ENCODE measurements around the gene PXYLP1. TPM values are rescaled to one million over a fixed set of nuclear protein-coding genes. Genes with fewer than 3 reads are reported as not detected.
A peak's percentile ranks its signal among the peaks of the same experiment; 100 is the strongest.

The PXYLP1 gene
- total and polyA plus RNA-seq, 2 donors (not counting 1 experiment from before 2014, with no cell fraction given), result 1.4 to 4.5 TPM

DNA sequence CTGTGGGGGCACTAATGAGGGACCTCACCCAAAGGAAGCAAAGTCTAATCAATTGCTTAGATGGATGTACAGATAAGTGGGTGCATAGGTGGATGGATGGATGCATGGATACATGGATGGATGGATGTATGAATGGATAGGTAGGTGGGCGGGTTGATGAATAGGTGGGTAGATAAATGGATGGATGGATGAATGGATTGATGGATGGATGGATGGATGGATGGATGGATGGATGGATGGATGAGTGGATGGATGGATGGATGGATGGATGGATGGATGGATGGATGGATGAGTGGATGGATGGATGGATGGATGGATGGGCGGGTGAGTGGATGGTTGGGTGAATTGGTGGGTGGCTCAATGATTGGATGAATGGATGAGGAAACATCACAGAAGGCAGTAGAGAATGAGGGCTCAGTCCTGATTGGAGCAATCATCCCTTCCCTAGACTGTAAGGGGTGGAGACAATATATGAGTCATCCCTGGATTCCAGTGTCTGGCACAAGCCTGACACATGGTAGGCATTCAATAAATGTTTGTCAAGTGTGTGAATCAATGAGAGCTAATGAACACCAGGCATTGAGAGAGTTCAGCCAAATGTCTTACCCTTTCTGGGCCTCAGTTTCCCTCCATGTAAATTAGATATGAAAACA is 40.4 kb upstream of the PXYLP1 start:
- 47% methylated on average over 2 of the region's 2 CpGs for WGBS (ENCODE audit: insufficient coverage)
- H3K9ac ChIP-seq (ENCODE audit: low read length), result no peak overlapping the region
- peaks cover 7% of the 10 kb centered on the region for H3K4me1 Mint-ChIP-seq
- no peaks in the 10 kb centered on the region for H3K9me3 Mint-ChIP-seq (ENCODE audit: insufficient read depth)
- peaks cover 34% of the 10 kb centered on the region for H3K27me3 Mint-ChIP-seq
- H3K36me3 ChIP-seq (replicated peaks in 1 of 2; ENCODE audit: control extremely low read depth in 1 of 2, control insufficient read depth in 1 of 2, extremely low read depth in 1 of 2, insufficient read depth in 2 of 2, low read length in 1 of 2), result no peaks in the 10 kb centered on the region
- no peak overlapping the region for H3K4me3 Mint-ChIP-seq
- DNase-seq (no peak), ATAC-seq (ENCODE audit: low read depth) (no peak)
- intact Hi-C loops (cut with micrococcal nuclease), result no loop called here
- H3K27ac ChIP-seq (ENCODE audit: low read length in 2 of 2), result no peak overlapping the region
- H2AFZ ChIP-seq (ENCODE audit: insufficient read depth, low read depth, low read length, poor library complexity, severe bottlenecking), result peak overlapping the region; percentile 16
- H3K79me2 ChIP-seq (ENCODE audit: control insufficient read depth, insufficient read depth, low read length), result no peaks in the 10 kb centered on the region
- H3K4me3 ChIP-seq (ENCODE audit: control extremely low read depth in 1 of 5, extremely low read depth in 1 of 5, insufficient read depth in 1 of 5, low read depth in 2 of 5, low read length in 4 of 5), result no peak overlapping the region
- no peak overlapping the region for H3K27ac Mint-ChIP-seq
- CTCF ChIA-PET, result interaction anchor here (1.0 to 5.3 kb wide), 6 partner anchors 11 to 1766 kb away, joined by 3 to 43 read pairs (median 4); no protein-coding TSS in a partner anchor
- POLR2A ChIA-PET, result no interaction called here
- H3K4me2 ChIP-seq (replicated peaks; ENCODE audit: low read depth, low read length, poor library complexity, severe bottlenecking), result no peak overlapping the region
- peaks cover 0 to 5% (median 0%) of the 10 kb centered on the region in 3 donors for H3K9me3 ChIP-seq (ENCODE audit: control extremely low read depth in 1 of 3, control insufficient read depth in 2 of 3, insufficient read depth in 1 of 3, low read length in 2 of 3)
- TF ChIP-seq EZH2 (IDR thresholded peaks at IDR 0.05; ENCODE audit: borderline replicate concordance, insufficient read depth, low read depth, low read length, poor library complexity, severe bottlenecking), result no peak
- TF ChIP-seq, protein P1, sequence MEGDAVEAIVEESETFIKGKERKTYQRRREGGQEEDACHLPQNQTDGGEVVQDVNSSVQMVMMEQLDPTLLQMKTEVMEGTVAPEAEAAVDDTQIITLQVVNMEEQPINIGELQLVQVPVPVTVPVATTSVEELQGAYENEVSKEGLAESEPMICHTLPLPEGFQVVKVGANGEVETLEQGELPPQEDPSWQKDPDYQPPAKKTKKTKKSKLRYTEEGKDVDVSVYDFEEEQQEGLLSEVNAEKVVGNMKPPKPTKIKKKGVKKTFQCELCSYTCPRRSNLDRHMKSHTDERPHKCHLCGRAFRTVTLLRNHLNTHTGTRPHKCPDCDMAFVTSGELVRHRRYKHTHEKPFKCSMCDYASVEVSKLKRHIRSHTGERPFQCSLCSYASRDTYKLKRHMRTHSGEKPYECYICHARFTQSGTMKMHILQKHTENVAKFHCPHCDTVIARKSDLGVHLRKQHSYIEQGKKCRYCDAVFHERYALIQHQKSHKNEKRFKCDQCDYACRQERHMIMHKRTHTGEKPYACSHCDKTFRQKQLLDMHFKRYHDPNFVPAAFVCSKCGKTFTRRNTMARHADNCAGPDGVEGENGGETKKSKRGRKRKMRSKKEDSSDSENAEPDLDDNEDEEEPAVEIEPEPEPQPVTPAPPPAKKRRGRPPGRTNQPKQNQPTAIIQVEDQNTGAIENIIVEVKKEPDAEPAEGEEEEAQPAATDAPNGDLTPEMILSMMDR (IDR thresholded peaks at IDR 0.05), result no peak
- no peaks in the 10 kb centered on the region for H4K20me1 ChIP-seq (ENCODE audit: control insufficient read depth, insufficient read depth, low read length, poor library complexity, severe bottlenecking)
- H3K27me3 ChIP-seq (replicated peaks in 1 of 4; ENCODE audit: control extremely low read depth in 1 of 4, control insufficient read depth in 3 of 4, insufficient read depth in 4 of 4, low read length in 3 of 4), result peaks cover 0 to 24% (median 12%) of the 10 kb centered on the region in 4 experiments
- H3K4me1 ChIP-seq (ENCODE audit: control insufficient read depth in 2 of 2, insufficient read depth in 2 of 2, low read length in 2 of 2), result peaks cover 0 to 2% of the 10 kb centered on the region in 2 donors

DNA sequence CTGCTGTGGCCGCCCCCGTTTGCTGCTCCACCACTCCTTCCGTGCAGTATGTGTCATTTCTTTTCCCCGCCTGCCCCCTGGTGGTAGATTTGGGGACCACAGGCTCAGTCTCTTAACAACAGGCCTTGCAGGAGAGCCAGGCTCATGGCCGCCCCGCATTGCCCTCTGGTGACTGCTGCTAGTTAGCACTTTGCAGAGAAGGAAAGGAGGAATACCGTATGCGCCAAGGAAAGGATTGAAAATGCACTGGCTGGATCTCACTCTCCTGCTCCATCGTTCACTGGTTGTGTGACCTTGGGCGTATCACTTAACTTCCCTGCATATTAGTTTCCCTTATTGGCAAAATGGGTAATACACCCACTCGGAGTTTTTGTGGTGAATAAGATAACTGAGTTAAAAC is 39.3 kb upstream of the PXYLP1 start:
- POLR2A ChIA-PET, result no interaction called here

More for the DNA sequence above, 39.3 kb upstream of the PXYLP1 start:
- peaks cover 40% of the 10 kb centered on the region for H3K27me3 Mint-ChIP-seq
- TF ChIP-seq, protein P1 (IDR thresholded peaks at IDR 0.05), result peak; percentile 96
- no peak for TF ChIP-seq EZH2 (IDR thresholded peaks at IDR 0.05; ENCODE audit: borderline replicate concordance, insufficient read depth, low read depth, low read length, poor library complexity, severe bottlenecking)
- Histone ChIP-seq H3K36me3 (replicated peaks in 1 of 2; ENCODE audit: control extremely low read depth in 1 of 2, control insufficient read depth in 1 of 2, extremely low read depth in 1 of 2, insufficient read depth in 2 of 2, low read length in 1 of 2) (no peaks in the 10 kb centered on the region), H3K4me1 (ENCODE audit: control insufficient read depth in 2 of 2, insufficient read depth in 2 of 2, low read length in 2 of 2) (peaks cover 0 to 2% of the 10 kb centered on the region in 2 donors), H3K27me3 (replicated peaks in 1 of 4; ENCODE audit: control extremely low read depth in 1 of 4, control insufficient read depth in 3 of 4, insufficient read depth in 4 of 4, low read length in 3 of 4) (peaks cover 0 to 23% (median 15%) of the 10 kb centered on the region in 4 experiments), H3K79me2 (ENCODE audit: control insufficient read depth, insufficient read depth, low read length) (no peaks in the 10 kb centered on the region), H3K4me3 (ENCODE audit: control extremely low read depth in 1 of 5, extremely low read depth in 1 of 5, insufficient read depth in 1 of 5, low read depth in 2 of 5, low read length in 4 of 5) (no peak overlapping the region), H2AFZ (ENCODE audit: insufficient read depth, low read depth, low read length, poor library complexity, severe bottlenecking) (peak overlapping the region; percentile 46), H4K20me1 (ENCODE audit: control insufficient read depth, insufficient read depth, low read length, poor library complexity, severe bottlenecking) (no peaks in the 10 kb centered on the region), H3K9me3 (ENCODE audit: control extremely low read depth in 1 of 3, control insufficient read depth in 2 of 3, insufficient read depth in 1 of 3, low read length in 2 of 3) (peaks cover 0 to 5% (median 0%) of the 10 kb centered on the region in 3 donors), H3K4me2 (replicated peaks; ENCODE audit: low read depth, low read length, poor library complexity, severe bottlenecking) (no peak overlapping the region), H3K9ac (ENCODE audit: low read length) (no peak overlapping the region), H3K27ac (ENCODE audit: low read length in 2 of 2) (no peak overlapping the region)
- no peaks in the 10 kb centered on the region for H3K9me3 Mint-ChIP-seq (ENCODE audit: insufficient read depth)
- CTCF ChIA-PET, result interaction anchor here (0.7 to 5.3 kb wide), 8 partner anchors 13 to 1767 kb away, joined by 3 to 43 read pairs (median 3); no protein-coding TSS in a partner anchor
- H3K27ac Mint-ChIP-seq, result no peak overlapping the region
- intact Hi-C loops (cut with micrococcal nuclease), result loop anchor here (1.0 kb wide), 1 partner anchor 270 kb away; no protein-coding TSS in a partner anchor
- ATAC-seq (ENCODE audit: low read depth) (peak; percentile 100), DNase-seq (peak; percentile 91)
- H3K4me3 Mint-ChIP-seq, result no peak overlapping the region
- WGBS (ENCODE audit: insufficient coverage), result 7% methylated on average over 5 of the region's 11 CpGs
- peaks cover 7% of the 10 kb centered on the region for H3K4me1 Mint-ChIP-seq

All from B cell (primary cell).